Measurements from ENCODE around the gene SNX22.

- TF ChIP-seq CTCF (IDR thresholded peaks at IDR 0.05; ENCODE audit: poor library complexity), result no peak
- no peak for TF ChIP-seq EZH2 (IDR thresholded peaks at IDR 0.05; ENCODE audit: borderline replicate concordance)
Measured at GRCh38 chr15:64107337-64107736, 44.2 kb upstream of the SNX22 start.
